Adipocyte (in vitro differentiated cells): ENCODE measurements around the gene SNX14.
A peak's percentile ranks its signal among the peaks of the same experiment; 100 is the strongest.
"Not testable (repeated sequence)": the region's sequence is repeated elsewhere in the genome, so short reads cannot be mapped to it uniquely, and the experiment has no call there.

ENCODE experiments used
- DNase-seq: peaks from one replicate; pipeline ENCODE4 v3.0.0-alpha.2; 2015; ENCODE audit warnings: low read depth
- H3K27me3 ChIP-seq: replicated peaks from 2 replicates; pipeline ENCODE4 v1.7.0; 2013; ENCODE audit warnings: mild to moderate bottlenecking, low read length, moderate library complexity; ENCODE audit not compliant: control insufficient read depth, insufficient read depth
- H3K36me3 ChIP-seq: 2 replicates; pipeline ENCODE4 v1.7.0; 2013; ENCODE audit warnings: low read length, mild to moderate bottlenecking, moderate library complexity; ENCODE audit not compliant: control insufficient read depth, insufficient read depth, severe bottlenecking
- H3K4me1 ChIP-seq: 2 replicates; pipeline ENCODE4 v1.7.0; 2013; ENCODE audit warnings: mild to moderate bottlenecking, low read length, moderate library complexity; ENCODE audit not compliant: control insufficient read depth, insufficient read depth
- H3K4me3 ChIP-seq: 2 replicates; pipeline ENCODE4 v1.7.0; 2013; ENCODE audit warnings: mild to moderate bottlenecking, low read length, moderate library complexity
- H3K9ac ChIP-seq: 2 replicates; pipeline ENCODE4 v1.7.0; 2013; ENCODE audit warnings: mild to moderate bottlenecking, low read length, moderate library complexity
- H3K9me3 ChIP-seq: 2 replicates; pipeline ENCODE4 v1.7.0; 2013; ENCODE audit warnings: mild to moderate bottlenecking, low read length, moderate library complexity; ENCODE audit not compliant: control insufficient read depth

The SNX14 gene

GRCh38 chr6:85552652-85553051 is 41.0 kb downstream of the SNX14 start:
- H3K27me3 ChIP-seq = no peaks in the 10 kb centered on the region
- no peaks in the 10 kb centered on the region for H3K4me1 ChIP-seq
- no peaks in the 10 kb centered on the region for H3K9me3 ChIP-seq
- DNase-seq = no peak
- H3K4me3 ChIP-seq = no peak overlapping the region
- H3K36me3 ChIP-seq = peaks cover 42% of the 10 kb centered on the region
- H3K9ac ChIP-seq = no peak overlapping the region

- Histone ChIP-seq H3K4me3 (no peak overlapping the region), H3K36me3 (peaks cover 40% of the 10 kb centered on the region), H3K27me3 (no peaks in the 10 kb centered on the region), H3K9me3 (no peaks in the 10 kb centered on the region), H3K9ac (no peak overlapping the region), H3K4me1 (no peaks in the 10 kb centered on the region)
- DNase-seq = no peak
Measured at GRCh38 chr6:85551264-85551663, 42.4 kb downstream of the SNX14 start.

GRCh38 chr6:85547719-85548118 is 45.9 kb downstream of the SNX14 start:
- H3K9me3 ChIP-seq = no peaks in the 10 kb centered on the region
- H3K36me3 ChIP-seq = peaks cover 43% of the 10 kb centered on the region
- DNase-seq = no peak

GRCh38 chr6:85544776-85545175 is 48.9 kb downstream of the SNX14 start:
- no peaks in the 10 kb centered on the region for H3K27me3 ChIP-seq
- peak; percentile 25 for DNase-seq
- no peak overlapping the region for H3K4me3 ChIP-seq
- H3K4me1 ChIP-seq = no peaks in the 10 kb centered on the region
- H3K9me3 ChIP-seq = no peaks in the 10 kb centered on the region
- no peak overlapping the region for H3K9ac ChIP-seq
- peaks cover 51% of the 10 kb centered on the region for H3K36me3 ChIP-seq

More at GRCh38 chr6:85547719-85548118, 45.9 kb downstream of the SNX14 start:
- Histone ChIP-seq H3K4me1 (no peaks in the 10 kb centered on the region), H3K9ac (no peak overlapping the region), H3K4me3 (no peak overlapping the region), H3K27me3 (no peaks in the 10 kb centered on the region)

DNA sequence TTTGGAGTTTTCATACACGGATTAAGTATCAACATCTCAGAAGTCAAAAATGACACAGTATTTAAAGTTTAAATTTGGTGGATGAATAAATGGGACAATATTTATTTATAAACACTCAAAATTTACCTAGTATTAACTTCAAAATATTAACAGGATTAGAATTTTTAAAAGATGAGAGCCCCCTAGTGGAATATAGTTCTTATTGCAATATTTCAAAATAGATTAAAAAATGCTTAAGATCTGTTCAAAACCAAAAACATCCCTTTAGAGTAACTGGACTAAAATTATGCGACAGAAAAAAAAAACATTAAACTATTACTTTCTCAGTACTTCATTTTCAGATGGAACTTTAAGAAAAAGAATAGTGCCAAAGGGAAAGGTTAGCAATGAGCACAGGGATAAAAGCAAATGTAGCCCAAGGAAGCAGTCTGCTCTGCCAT is 56.6 kb downstream of the SNX14 start:
- peak; percentile 64 for DNase-seq
- Histone ChIP-seq H3K9ac (no peak overlapping the region), H3K4me1 (no peaks in the 10 kb centered on the region), H3K4me3 (no peak overlapping the region), H3K36me3 (peaks cover 31% of the 10 kb centered on the region), H3K9me3 (no peaks in the 10 kb centered on the region), H3K27me3 (no peaks in the 10 kb centered on the region)

DNA sequence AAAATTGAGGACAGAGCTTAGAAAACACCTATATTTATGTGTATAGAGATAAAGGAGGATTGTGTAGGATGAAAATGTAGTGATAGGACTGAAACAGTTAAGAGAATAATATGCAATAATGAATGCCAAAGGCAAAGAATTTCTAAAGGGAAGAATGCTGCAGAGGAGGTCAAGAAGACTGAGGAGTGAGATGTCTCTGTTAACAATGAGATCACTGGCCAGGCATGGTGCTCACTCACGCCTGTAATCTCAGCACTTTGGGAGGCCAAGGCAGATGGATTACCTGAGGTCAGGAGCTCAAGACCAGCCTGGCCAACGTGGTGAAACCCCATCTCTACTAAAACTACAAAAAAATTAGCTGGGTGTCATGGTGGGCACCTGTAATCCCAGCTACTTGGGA is 69.4 kb downstream of the SNX14 start:
- not testable (repeated sequence) for H3K4me1 ChIP-seq, DNase-seq, H3K4me3 ChIP-seq, H3K9me3 ChIP-seq, H3K27me3 ChIP-seq, H3K9ac ChIP-seq
- H3K36me3 ChIP-seq = peaks cover 66% of the 10 kb centered on the region

DNA sequence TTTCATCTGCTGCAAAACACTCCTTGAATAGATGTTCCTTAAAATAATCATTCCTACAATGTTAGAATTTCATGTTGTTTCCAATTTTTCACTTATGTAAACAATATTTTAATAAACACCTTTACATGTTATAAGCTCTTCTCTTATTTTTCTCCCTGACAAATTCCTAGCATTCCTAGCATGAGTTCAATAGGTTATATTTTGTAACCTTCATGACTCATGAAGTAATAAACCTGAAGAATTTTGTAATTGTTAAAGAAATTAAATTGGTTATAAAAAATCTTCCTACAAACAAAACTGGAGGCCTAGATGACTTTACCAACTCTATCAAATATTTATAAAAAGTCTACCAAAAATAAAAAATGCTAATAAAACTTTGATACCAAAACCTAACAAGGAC is 77.5 kb downstream of the SNX14 start:
- peaks cover 16% of the 10 kb centered on the region for H3K4me1 ChIP-seq
- H3K4me3 ChIP-seq = no peak overlapping the region
- DNase-seq = peak; percentile 10
- H3K9me3 ChIP-seq = no peaks in the 10 kb centered on the region
- H3K9ac ChIP-seq = no peak overlapping the region
- peaks cover 48% of the 10 kb centered on the region for H3K36me3 ChIP-seq
- H3K27me3 ChIP-seq = no peaks in the 10 kb centered on the region

- H3K9ac ChIP-seq = no peak overlapping the region
- DNase-seq = no peak
- peaks cover 56% of the 10 kb centered on the region for H3K36me3 ChIP-seq
- H3K4me3 ChIP-seq = no peak overlapping the region
- no peaks in the 10 kb centered on the region for H3K4me1 ChIP-seq
- H3K9me3 ChIP-seq = no peaks in the 10 kb centered on the region
- no peaks in the 10 kb centered on the region for H3K27me3 ChIP-seq
Measured at GRCh38 chr6:85506441-85507093, 87.1 kb downstream of the SNX14 start.

GRCh38 chr6:85498596-85499258 is 94.9 kb downstream of the SNX14 start:
- Histone ChIP-seq H3K36me3 (peaks cover 11% of the 10 kb centered on the region), H3K9ac (no peak overlapping the region), H3K4me1 (peaks cover 11% of the 10 kb centered on the region), H3K9me3 (no peaks in the 10 kb centered on the region), H3K4me3 (no peak overlapping the region), H3K27me3 (no peaks in the 10 kb centered on the region)
- DNase-seq = peak; percentile 18

DNA sequence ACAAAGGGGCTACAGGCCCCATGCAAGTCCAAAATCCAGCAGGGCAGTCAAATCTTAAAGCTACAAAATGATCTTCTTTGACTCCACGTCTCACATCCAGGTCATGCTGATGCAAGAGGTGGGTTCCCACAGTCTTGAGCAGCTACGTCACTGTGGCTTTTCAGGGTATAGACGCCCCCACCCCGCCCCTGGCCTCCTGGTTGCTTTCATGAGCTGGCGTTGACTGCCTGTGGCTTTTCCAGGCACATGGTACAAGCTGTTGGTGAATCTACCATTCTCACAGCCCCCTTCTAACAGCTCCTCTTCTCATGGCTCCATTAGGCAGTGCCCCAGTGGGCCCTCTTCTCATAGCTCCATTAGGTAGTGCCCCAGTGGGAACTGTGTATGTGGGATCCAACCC is 96.8 kb downstream of the SNX14 start:
- DNase-seq = no peak
- Histone ChIP-seq H3K4me3 (no peak overlapping the region), H3K9me3 (no peaks in the 10 kb centered on the region), H3K9ac (no peak overlapping the region), H3K27me3 (no peaks in the 10 kb centered on the region), H3K36me3 (peaks cover 9% of the 10 kb centered on the region), H3K4me1 (peaks cover 16% of the 10 kb centered on the region)

DNA sequence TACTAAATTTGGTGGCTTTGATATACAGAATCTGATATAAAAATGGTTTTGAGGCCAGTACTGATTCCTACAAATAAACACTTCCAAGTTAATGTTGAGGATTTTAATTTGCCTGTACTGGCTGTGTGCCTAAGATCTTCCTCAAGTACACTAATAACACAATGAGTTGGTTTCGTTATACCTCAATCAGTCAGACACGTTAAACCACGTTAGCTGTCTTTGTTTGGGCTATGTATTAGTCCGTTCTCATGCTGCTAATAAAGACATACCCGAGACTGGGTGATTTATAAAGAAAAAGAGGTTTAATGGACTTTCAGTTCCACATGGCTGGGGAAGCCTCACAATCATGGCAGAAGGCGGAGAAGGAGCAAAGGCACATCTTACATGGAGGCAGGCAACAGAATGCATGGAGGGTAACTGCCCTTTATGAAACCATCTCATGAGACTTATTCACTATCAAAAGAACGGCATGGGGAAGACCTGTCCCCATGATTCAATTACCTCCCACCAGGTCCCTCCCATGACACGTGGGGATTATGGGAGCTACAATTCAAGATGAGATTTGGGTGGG is 97.6 kb downstream of the SNX14 start:
- H3K4me1 ChIP-seq = peaks cover 16% of the 10 kb centered on the region
- H3K27me3 ChIP-seq = no peaks in the 10 kb centered on the region
- no peaks in the 10 kb centered on the region for H3K9me3 ChIP-seq
- no peak overlapping the region for H3K4me3 ChIP-seq
- DNase-seq = no peak
- H3K36me3 ChIP-seq = peaks cover 14% of the 10 kb centered on the region
- no peak overlapping the region for H3K9ac ChIP-seq
